HepG2 (cell line): ENCODE data around the gene XKR7. TPM values are rescaled to one million over a fixed set of nuclear protein-coding genes. Genes with fewer than 3 reads are reported as not detected.

Experiments used
- CENPBD1 ChIP-seq: sonication (generic); formaldehyde crosslinking; IDR thresholded peaks from 2 replicates; pipeline ENCODE4 v1.8.0; 2022; ENCODE audit warnings: missing genetic modification reagents, low read depth, mild to moderate bottlenecking, borderline replicate concordance
- CTCF ChIP-seq: sonication (generic); formaldehyde crosslinking; IDR thresholded peaks from 2 replicates; pipeline ENCODE4 v1.5.0; 2020; ENCODE audit warnings: mild to moderate bottlenecking, missing genetic modification reagents, moderate library complexity
- E2F2 ChIP-seq: sonication (generic); formaldehyde crosslinking; IDR thresholded peaks from 2 replicates; pipeline ENCODE4 v1.4.0; 2020; ENCODE audit warnings: missing genetic modification reagents, borderline replicate concordance
- EP300 ChIP-seq, 3 experiments: sonication (generic) in 1 of 3; formaldehyde crosslinking in 1 of 3; IDR thresholded peaks; 2 replicates each; pipeline versions ENCODE4 v1.5.1 to v1.6.1; 2011 to 2020; ENCODE audit warnings: low read depth in 2 of 3, low read length in 2 of 3, borderline replicate concordance in 1 of 3, improper control_type of control experiment in 1 of 3, mild to moderate bottlenecking in 1 of 3, missing genetic modification reagents in 1 of 3, moderate library complexity in 1 of 3
- FOXO1 ChIP-seq: sonication (generic); formaldehyde crosslinking; IDR thresholded peaks from 2 replicates; pipeline ENCODE4 v1.4.0; 2020; ENCODE audit warnings: missing genetic modification reagents
- IRF9 ChIP-seq: sonication (generic); formaldehyde crosslinking; IDR thresholded peaks from 2 replicates; pipeline ENCODE4 v1.8.0; 2022; ENCODE audit warnings: missing genetic modification reagents, mild to moderate bottlenecking, borderline replicate concordance
- KDM5B ChIP-seq: sonication (generic); formaldehyde crosslinking; IDR thresholded peaks from 2 replicates; pipeline ENCODE4 v1.4.0; 2020; ENCODE audit warnings: missing genetic modification reagents, mild to moderate bottlenecking, borderline replicate concordance
- PATZ1 ChIP-seq: sonication (generic); formaldehyde crosslinking; IDR thresholded peaks from 2 replicates; pipeline ENCODE4 v1.4.0; 2020; ENCODE audit warnings: missing genetic modification reagents
- PCBP1 ChIP-seq: fragments of 200-400 bp; formaldehyde crosslinking; IDR thresholded peaks from 2 replicates; pipeline ENCODE4 v1.6.1; 2017; ENCODE audit warnings: mild to moderate bottlenecking, low read depth, low read length, borderline replicate concordance
- SALL1 ChIP-seq: sonication (generic); formaldehyde crosslinking; IDR thresholded peaks from 2 replicates; pipeline ENCODE4 v1.8.0; 2022; ENCODE audit warnings: mild to moderate bottlenecking, missing genetic modification reagents
- TOPORS ChIP-seq: sonication (generic); formaldehyde crosslinking; IDR thresholded peaks from 2 replicates; pipeline ENCODE4 v1.8.0; 2023; ENCODE audit warnings: mild to moderate bottlenecking, missing genetic modification reagents
- ZBTB10 ChIP-seq: sonication (generic); formaldehyde crosslinking; IDR thresholded peaks from 2 replicates; pipeline ENCODE4 v1.4.0; 2020; ENCODE audit warnings: missing genetic modification reagents, borderline replicate concordance
- ZEB1 ChIP-seq: IDR thresholded peaks from 2 replicates; pipeline ENCODE4 v1.6.1; 2012; ENCODE audit warnings: mild to moderate bottlenecking, low read depth, inconsistent platforms; ENCODE audit not compliant: insufficient replicate concordance
- ZFP36 ChIP-seq: fragments of 150-350 bp; IDR thresholded peaks from 2 replicates; pipeline ENCODE4 v1.6.1; 2018; ENCODE audit warnings: borderline replicate concordance, low read length, low read depth; ENCODE audit not compliant: partially characterized antibody
- ZMYM3 ChIP-seq: sonication (generic); formaldehyde crosslinking; IDR thresholded peaks from 2 replicates; pipeline ENCODE4 v1.5.1; 2020; ENCODE audit warnings: mild to moderate bottlenecking, missing genetic modification reagents
- ZNF550 ChIP-seq: sonication (generic); formaldehyde crosslinking; IDR thresholded peaks from 2 replicates; pipeline ENCODE4 v1.4.0; 2020; ENCODE audit warnings: mild to moderate bottlenecking, missing genetic modification reagents, borderline replicate concordance
- ZNF615 ChIP-seq: sonication (generic); formaldehyde crosslinking; IDR thresholded peaks from 2 replicates; pipeline ENCODE4 v1.5.0; 2020; ENCODE audit warnings: mild to moderate bottlenecking, missing genetic modification reagents, borderline replicate concordance
- ZNF616 ChIP-seq: sonication (generic); formaldehyde crosslinking; IDR thresholded peaks from 2 replicates; pipeline ENCODE4 v1.5.0; 2020; ENCODE audit warnings: low read depth, mild to moderate bottlenecking, missing genetic modification reagents
- ZNF768 ChIP-seq: sonication (generic); formaldehyde crosslinking; IDR thresholded peaks from 2 replicates; pipeline ENCODE4 v1.4.0; 2020; ENCODE audit warnings: missing genetic modification reagents
- polyA plus RNA-seq, 8 experiments: library from polyadenylated mRNA; depleted of rRNA in 3 of 8; stranded (reverse) in 7 of 8; unstranded in 1 of 8; fragments of >200 nt; fragmentation: Illumina TruSeq in 4 of 8; extraction: Trizol in 4 of 8; gene quantifications; 2 replicates each; pipeline versions ENCODE4 v1.2.1 to v1.2.3, GENCODE V29; 2011 to 2016; ENCODE audit warnings: low read depth in 4 of 8, missing spikeins in 1 of 8, mixed read lengths in 1 of 8; ENCODE audit not compliant: insufficient read depth in 1 of 8
- total RNA-seq, 5 experiments: library from RNA; depleted of rRNA; stranded (reverse); fragments of >200 nt; fragmentation: Illumina TruSeq; extraction: Trizol; gene quantifications; 2 replicates each; pipeline ENCODE4 v1.2.3, GENCODE V29; 2016; ENCODE audit warnings: low read depth in 1 of 5

The XKR7 gene
- total and polyA plus RNA-seq, 2 of the 13 experiments (the other 11 are each of a cell fraction or from before 2014, with no cell fraction given) = not detected

GRCh38 chr20:32017711-32018251 lies 49.8 kb downstream of the XKR7 start (continued):
- TF ChIP-seq ZNF615 (CRISPR knock-in tag) = no peak
- no peak for TF ChIP-seq EP300 (IDR thresholded peaks at IDR 0.05; ENCODE audit: low read depth in 2 of 2, low read length in 2 of 2)
- TF ChIP-seq EP300 (CRISPR knock-in tag; IDR thresholded peaks at IDR 0.05; ENCODE audit: borderline replicate concordance) = no peak
- TF ChIP-seq TOPORS (CRISPR knock-in tag) = no peak
- no peak for TF ChIP-seq IRF9 (CRISPR knock-in tag)
- TF ChIP-seq ZNF550 (CRISPR knock-in tag) = no peak
- 0 out of 2 replicates have a peak, but pooled peaks have one; percentile 36 for TF ChIP-seq FOXO1 (CRISPR knock-in tag)
- no peak for TF ChIP-seq ZNF616 (CRISPR knock-in tag)
- TF ChIP-seq ZFP36 = no peak
- TF ChIP-seq KDM5B = 0 out of 2 replicates have a peak, but pooled peaks have one; percentile 4
- no peak for TF ChIP-seq SALL1 (CRISPR knock-in tag)
- TF ChIP-seq ZMYM3 (CRISPR knock-in tag) = no peak
- TF ChIP-seq PATZ1 = peak; percentile 47; the same call in 1 of the 2 replicates
- TF ChIP-seq ZEB1 = peak; percentile 72
- peak; percentile 73 for TF ChIP-seq CTCF (CRISPR knock-in tag)
- 0 out of 2 replicates have a peak, but pooled peaks have one; percentile 11 for TF ChIP-seq PCBP1
- TF ChIP-seq ZNF768 (CRISPR knock-in tag) = peak; percentile 57; the same call in 1 of the 2 replicates
- TF ChIP-seq E2F2 (CRISPR knock-in tag) = no peak
- no peak for TF ChIP-seq CENPBD1
- TF ChIP-seq ZBTB10 (CRISPR knock-in tag) = no peak
